DND-41 (cell line): Measurements from ENCODE around the gene ANO8.

Experiments
- ATAC-seq: fragments of 200-7000 bp; cut with Tn5 transposase; 3 replicates; pipeline ENCODE4 v1.9.1; 2021; ENCODE audit warnings: low read depth; ENCODE audit not compliant: insufficient read depth
- DNase-seq: peaks from one replicate; pipeline ENCODE4 v3.0.0-alpha.2; 2020
- H2AFZ ChIP-seq: 2 replicates; pipeline ENCODE4 v1.6.0; 2012; ENCODE audit warnings: low read depth, low read length
- H3K27ac ChIP-seq: 2 replicates; pipeline ENCODE4 v1.5.1; 2012; ENCODE audit warnings: low read length, inconsistent platforms
- H3K27me3 ChIP-seq: fragments of 200-600 bp; sonication (generic); 2 replicates; pipeline ENCODE4 v1.6.0; 2012; ENCODE audit warnings: low read length, mild to moderate bottlenecking, inconsistent platforms; ENCODE audit not compliant: insufficient read depth, poor library complexity
- H3K36me3 ChIP-seq: 2 replicates; pipeline ENCODE4 v1.5.1; 2012; ENCODE audit warnings: low read length, inconsistent platforms; ENCODE audit not compliant: insufficient read depth
- H3K4me1 ChIP-seq: 2 replicates; pipeline ENCODE4 v1.5.1; 2012; ENCODE audit warnings: mild to moderate bottlenecking, low read length; ENCODE audit not compliant: insufficient read depth
- H3K4me2 ChIP-seq: 2 replicates; pipeline ENCODE4 v1.6.0; 2012; ENCODE audit warnings: mild to moderate bottlenecking, moderate library complexity, low read length, inconsistent platforms; ENCODE audit not compliant: insufficient read depth
- H3K4me3 ChIP-seq, 2 experiments: fragments of 200-600 bp in 1 of 2; shearing (Covaris generic) in 1 of 2; 2 replicates each; pipeline ENCODE4 v1.5.1; 2012 to 2016; ENCODE audit warnings: inconsistent platforms in 2 of 2, low read length in 2 of 2, mild to moderate bottlenecking in 2 of 2, low read depth in 1 of 2, moderate library complexity in 1 of 2
- H3K79me2 ChIP-seq: 2 replicates; pipeline ENCODE4 v1.6.0; 2012; ENCODE audit warnings: low read length, inconsistent platforms; ENCODE audit not compliant: insufficient read depth
- H3K9ac ChIP-seq: 2 replicates; pipeline ENCODE4 v1.6.0; 2012; ENCODE audit warnings: low read depth, mild to moderate bottlenecking, inconsistent platforms, low read length, moderate library complexity
- H3K9me3 ChIP-seq: 2 replicates; pipeline ENCODE4 v1.5.1; 2012; ENCODE audit warnings: low read length, moderate library complexity, mild to moderate bottlenecking, inconsistent platforms; ENCODE audit not compliant: insufficient read depth, severe bottlenecking
- H4K20me1 ChIP-seq: 2 replicates; pipeline ENCODE4 v1.6.0; 2012; ENCODE audit warnings: low read length; ENCODE audit not compliant: insufficient read depth
- CTCF ChIP-seq: IDR thresholded peaks from 2 replicates; pipeline ENCODE4 v1.5.1; 2012; ENCODE audit warnings: borderline replicate concordance, low read length, moderate library complexity, mild to moderate bottlenecking; ENCODE audit not compliant: poor library complexity, severe bottlenecking; ENCODE audit errors: extremely low read depth
- EZH2 ChIP-seq: IDR thresholded peaks from 3 replicates; pipeline ENCODE4 v1.6.1; 2012; ENCODE audit warnings: borderline replicate concordance, low read depth, mild to moderate bottlenecking, moderate library complexity, low read length, inconsistent platforms; ENCODE audit not compliant: severe bottlenecking

ANO8 gene

GRCh38 chr19:17325881-17326594, 8.6 kb downstream of the ANO8 start:
- H3K79me2 ChIP-seq: no peaks in the 10 kb centered on the region
- TF ChIP-seq EZH2 (no peak), CTCF (no peak)
- no peak for ATAC-seq
- H3K36me3 ChIP-seq: peaks cover 23% of the 10 kb centered on the region
- H3K27me3 ChIP-seq: no peaks in the 10 kb centered on the region
- H3K4me2 ChIP-seq: no peak overlapping the region
- H4K20me1 ChIP-seq: peaks cover 4% of the 10 kb centered on the region
- no peak overlapping the region for H2AFZ ChIP-seq
- no peak overlapping the region for H3K27ac ChIP-seq
- no peak overlapping the region for H3K4me3 ChIP-seq
- no peak for DNase-seq
- H3K4me1 ChIP-seq: no peaks in the 10 kb centered on the region
- H3K9ac ChIP-seq: no peak overlapping the region
- H3K9me3 ChIP-seq: no peaks in the 10 kb centered on the region

GRCh38 chr19:17325133-17325532, 9.5 kb downstream of the ANO8 start:
- no peak overlapping the region for H3K9ac ChIP-seq
- TF ChIP-seq CTCF (no peak), EZH2 (no peak)
- no peak overlapping the region for H3K4me3 ChIP-seq
- H3K79me2 ChIP-seq: no peaks in the 10 kb centered on the region
- no peak overlapping the region for H3K4me2 ChIP-seq
- no peaks in the 10 kb centered on the region for H3K4me1 ChIP-seq
- no peaks in the 10 kb centered on the region for H3K9me3 ChIP-seq
- H3K36me3 ChIP-seq: peaks cover 32% of the 10 kb centered on the region
- no peaks in the 10 kb centered on the region for H3K27me3 ChIP-seq
- peaks cover 4% of the 10 kb centered on the region for H4K20me1 ChIP-seq
- no peak for ATAC-seq
- no peak for DNase-seq
- H3K27ac ChIP-seq: no peak overlapping the region
- H2AFZ ChIP-seq: no peak overlapping the region

DNA sequence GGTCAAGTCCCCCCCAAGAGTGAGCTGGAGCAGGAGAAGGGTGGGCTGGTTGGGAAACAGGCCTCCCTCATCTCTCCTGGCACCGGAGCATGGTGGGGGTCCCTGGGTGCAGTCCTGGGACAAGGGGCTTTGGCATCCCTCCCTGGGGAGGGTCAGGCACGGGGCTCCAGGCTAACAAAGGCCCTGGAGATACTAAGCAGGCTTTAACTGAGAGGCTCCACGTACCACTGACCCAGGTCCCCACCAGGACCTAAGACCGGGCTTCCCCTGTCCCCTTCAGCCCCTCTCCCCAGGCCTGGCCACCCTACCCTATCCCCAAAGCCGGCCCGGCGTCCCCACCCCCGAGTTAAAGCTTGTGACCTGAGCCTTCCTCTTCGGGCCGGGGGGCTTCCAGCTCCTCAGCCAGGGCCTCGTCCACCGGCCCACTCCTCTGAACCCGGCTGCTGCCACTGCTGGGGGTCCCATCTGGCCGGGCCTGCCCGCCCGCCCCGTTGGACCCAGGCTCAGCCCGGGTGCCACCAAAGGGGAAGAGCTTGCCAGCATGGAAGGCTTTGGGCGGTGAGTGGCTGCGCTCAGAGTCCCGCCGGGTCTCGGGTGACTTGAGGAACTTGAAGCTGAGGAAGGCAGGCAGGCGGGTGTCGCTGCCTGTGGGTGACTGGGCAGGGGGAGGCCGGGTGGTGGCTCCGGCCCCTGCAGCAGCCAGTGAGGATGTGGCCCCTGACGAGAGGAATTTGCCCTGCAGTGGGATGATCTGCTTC, 10.1 kb downstream of the ANO8 start:
- H3K4me2 ChIP-seq: no peak overlapping the region
- ATAC-seq (no peak), DNase-seq (no peak)
- TF ChIP-seq CTCF (no peak), EZH2 (no peak)
- H4K20me1 ChIP-seq: peaks cover 4% of the 10 kb centered on the region
- H3K4me3 ChIP-seq: no peak overlapping the region
- no peaks in the 10 kb centered on the region for H3K9me3 ChIP-seq
- peaks cover 38% of the 10 kb centered on the region for H3K36me3 ChIP-seq
- no peak overlapping the region for H3K9ac ChIP-seq
- no peaks in the 10 kb centered on the region for H3K4me1 ChIP-seq
- H3K27ac ChIP-seq: no peak overlapping the region
- H3K27me3 ChIP-seq: no peaks in the 10 kb centered on the region
- no peak overlapping the region for H2AFZ ChIP-seq
- H3K79me2 ChIP-seq: no peaks in the 10 kb centered on the region
